Esophagus muscularis mucosa (tissue), 3 donors: ENCODE results near the gene LARP4.
A peak's percentile ranks its signal among the peaks of the same experiment; 100 is the strongest.

Source experiments
- POLR2AphosphoS5 ChIP-seq, 2 donors: sonication (generic); formaldehyde crosslinking; IDR thresholded peaks; one replicate each; pipeline ENCODE4 v1.6.1; 2017; ENCODE audit warnings: antibody characterized with exemption in 2 of 2
- TF ChIP-seq, protein P1 (sequence below), 3 experiments: fragments of 200-600 bp in 2 of 3; fragments of 450-650 bp in 1 of 3; sonication (generic) in 2 of 3; IDR thresholded peaks; one replicate each; pipeline ENCODE4 v1.5.1; 2017 to 2019; ENCODE audit warnings: antibody characterized with exemption in 3 of 3, mild to moderate bottlenecking in 2 of 3, moderate library complexity in 1 of 3

DNA sequence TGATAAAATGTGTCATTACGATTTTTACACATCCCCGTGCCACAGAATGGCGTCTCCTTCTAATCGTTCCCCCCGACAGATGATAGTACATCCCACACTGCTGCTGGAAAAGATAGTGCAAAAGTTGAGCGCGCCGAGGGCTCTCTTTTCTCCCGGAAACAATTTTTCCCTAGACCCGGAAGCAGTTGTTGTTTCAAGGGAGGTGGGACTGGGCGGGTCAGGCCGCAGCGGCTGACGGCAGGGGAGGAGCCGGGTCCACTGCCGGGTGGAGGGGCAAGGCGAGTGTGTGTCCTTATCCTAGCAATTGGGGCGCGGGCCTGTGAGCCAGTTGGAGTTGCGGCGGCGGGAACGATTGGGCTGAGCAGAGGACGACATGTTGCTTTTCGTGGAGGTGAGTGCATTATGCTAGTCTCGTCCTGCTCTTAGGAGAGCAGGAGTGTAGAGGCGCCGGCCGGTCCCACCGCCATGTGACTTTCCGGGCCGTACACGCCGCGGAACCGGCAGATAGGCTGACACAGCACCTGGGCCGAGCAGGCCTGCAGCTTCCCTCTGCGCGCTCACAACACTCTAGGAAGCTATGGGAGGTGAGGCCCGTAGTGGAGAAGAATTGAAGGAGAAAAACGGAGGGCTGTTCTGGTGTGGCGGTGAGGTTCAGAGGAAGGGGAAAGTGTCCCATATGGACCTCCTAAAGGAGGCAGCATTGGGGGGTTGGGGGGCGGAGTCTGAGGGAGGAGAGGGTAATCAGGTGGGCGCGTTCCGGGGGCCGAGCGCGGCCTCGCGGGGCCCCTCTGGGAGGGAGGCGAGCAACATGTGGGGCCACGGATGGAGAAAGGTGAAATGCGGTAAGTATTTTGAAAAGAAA is at the start of gene LARP4:
- TF ChIP-seq, protein P1, sequence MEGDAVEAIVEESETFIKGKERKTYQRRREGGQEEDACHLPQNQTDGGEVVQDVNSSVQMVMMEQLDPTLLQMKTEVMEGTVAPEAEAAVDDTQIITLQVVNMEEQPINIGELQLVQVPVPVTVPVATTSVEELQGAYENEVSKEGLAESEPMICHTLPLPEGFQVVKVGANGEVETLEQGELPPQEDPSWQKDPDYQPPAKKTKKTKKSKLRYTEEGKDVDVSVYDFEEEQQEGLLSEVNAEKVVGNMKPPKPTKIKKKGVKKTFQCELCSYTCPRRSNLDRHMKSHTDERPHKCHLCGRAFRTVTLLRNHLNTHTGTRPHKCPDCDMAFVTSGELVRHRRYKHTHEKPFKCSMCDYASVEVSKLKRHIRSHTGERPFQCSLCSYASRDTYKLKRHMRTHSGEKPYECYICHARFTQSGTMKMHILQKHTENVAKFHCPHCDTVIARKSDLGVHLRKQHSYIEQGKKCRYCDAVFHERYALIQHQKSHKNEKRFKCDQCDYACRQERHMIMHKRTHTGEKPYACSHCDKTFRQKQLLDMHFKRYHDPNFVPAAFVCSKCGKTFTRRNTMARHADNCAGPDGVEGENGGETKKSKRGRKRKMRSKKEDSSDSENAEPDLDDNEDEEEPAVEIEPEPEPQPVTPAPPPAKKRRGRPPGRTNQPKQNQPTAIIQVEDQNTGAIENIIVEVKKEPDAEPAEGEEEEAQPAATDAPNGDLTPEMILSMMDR (IDR thresholded peaks at IDR 0.05): no peak
- peak; percentile 95 to 98 for TF ChIP-seq POLR2AphosphoS5 (IDR thresholded peaks at IDR 0.05)
